ENCODE measurements around the gene UGT1A4.

DNA sequence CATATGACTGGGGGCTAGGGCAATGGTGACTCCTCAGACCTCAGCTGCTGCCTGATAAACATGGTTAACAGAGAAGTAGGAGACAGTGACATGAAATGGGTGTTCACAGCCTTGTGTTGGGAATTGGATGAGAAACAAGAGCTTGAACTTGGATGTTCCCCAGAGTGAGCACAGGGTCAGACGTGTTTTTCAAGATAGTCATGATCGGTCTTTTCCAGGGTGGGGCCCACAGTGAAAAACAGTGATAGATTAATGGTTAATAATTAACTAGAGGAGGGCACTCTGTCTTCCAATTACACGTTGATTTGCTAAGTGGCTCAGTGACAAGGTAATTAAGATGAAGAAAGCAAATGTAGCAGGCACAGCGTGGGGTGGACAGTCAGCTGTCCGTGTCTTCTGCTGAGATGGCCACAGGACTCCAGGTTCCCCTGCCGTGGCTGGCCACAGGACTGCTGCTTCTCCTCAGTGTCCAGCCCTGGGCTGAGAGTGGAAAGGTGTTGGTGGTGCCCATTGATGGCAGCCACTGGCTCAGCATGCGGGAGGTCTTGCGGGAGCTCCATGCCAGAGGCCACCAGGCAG lies 10.3 kb downstream of the UGT1A4 start, which contains the start of gene UGT1A3:
- TF ChIP-seq, protein P1, sequence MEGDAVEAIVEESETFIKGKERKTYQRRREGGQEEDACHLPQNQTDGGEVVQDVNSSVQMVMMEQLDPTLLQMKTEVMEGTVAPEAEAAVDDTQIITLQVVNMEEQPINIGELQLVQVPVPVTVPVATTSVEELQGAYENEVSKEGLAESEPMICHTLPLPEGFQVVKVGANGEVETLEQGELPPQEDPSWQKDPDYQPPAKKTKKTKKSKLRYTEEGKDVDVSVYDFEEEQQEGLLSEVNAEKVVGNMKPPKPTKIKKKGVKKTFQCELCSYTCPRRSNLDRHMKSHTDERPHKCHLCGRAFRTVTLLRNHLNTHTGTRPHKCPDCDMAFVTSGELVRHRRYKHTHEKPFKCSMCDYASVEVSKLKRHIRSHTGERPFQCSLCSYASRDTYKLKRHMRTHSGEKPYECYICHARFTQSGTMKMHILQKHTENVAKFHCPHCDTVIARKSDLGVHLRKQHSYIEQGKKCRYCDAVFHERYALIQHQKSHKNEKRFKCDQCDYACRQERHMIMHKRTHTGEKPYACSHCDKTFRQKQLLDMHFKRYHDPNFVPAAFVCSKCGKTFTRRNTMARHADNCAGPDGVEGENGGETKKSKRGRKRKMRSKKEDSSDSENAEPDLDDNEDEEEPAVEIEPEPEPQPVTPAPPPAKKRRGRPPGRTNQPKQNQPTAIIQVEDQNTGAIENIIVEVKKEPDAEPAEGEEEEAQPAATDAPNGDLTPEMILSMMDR (IDR thresholded peaks at IDR 0.05) = no peak
- no peak for TF ChIP-seq POLR2A (IDR thresholded peaks at IDR 0.05)

All from thyroid gland (tissue), 4 donors.